ENCODE measurements around the gene MBNL1.

MBNL1 gene, protein sequence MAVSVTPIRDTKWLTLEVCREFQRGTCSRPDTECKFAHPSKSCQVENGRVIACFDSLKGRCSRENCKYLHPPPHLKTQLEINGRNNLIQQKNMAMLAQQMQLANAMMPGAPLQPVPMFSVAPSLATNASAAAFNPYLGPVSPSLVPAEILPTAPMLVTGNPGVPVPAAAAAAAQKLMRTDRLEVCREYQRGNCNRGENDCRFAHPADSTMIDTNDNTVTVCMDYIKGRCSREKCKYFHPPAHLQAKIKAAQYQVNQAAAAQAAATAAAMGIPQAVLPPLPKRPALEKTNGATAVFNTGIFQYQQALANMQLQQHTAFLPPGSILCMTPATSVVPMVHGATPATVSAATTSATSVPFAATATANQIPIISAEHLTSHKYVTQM

DNA sequence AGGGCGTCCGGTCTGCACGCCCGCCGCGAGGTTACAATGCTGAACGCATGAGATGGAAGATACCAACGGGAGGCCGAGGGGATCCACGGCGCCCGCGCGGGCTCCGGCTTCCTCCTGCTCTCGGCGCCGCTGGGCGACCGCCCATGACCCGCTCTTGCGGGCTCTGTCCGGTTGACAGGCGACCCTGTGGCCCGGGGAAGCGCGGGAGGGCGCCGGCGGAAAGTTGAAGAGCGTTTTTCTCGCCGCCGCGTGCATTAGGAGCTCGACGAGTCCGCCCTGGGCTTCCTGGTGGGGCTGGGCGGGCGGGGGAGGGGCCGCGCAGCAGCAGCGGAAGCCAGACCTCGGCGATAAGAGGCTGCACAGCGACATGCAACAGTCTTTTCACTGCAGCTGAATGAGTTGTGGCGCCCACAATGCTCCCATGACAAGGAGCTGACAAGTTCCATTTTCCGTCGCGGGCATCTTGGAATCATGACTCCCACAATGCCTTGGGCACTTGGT lies at the start of gene MBNL1:
TSS of gene MBNL1 (plus strand) at position 375 of the 501 bp plus-strand sequence. CDS start 31,265 bp downstream, outside the sequence.
- DNase-seq (ENCODE audit: low read depth, low spot score): peak; percentile 33

DNA sequence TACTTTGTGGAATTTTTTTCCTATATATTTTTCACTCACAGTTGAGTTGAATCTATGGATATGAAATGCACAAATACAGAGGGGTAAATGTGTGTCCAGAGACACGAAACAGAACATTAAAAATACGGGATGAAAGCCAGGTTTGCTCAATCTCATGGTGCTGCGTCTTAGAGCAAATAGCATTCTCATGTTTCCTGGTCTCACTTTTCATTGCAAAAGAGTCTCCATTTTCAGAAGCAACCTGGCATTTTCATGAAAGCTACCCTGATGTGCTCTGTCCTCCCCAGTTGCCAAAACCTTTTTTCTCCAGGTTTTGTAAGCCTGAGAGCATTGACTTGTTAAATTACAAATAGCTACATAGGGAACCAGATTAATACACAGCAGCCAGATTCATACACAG lies 49.5 kb upstream of the MBNL1 start:
- no peak for DNase-seq (ENCODE audit: low read depth, low spot score)

DNA sequence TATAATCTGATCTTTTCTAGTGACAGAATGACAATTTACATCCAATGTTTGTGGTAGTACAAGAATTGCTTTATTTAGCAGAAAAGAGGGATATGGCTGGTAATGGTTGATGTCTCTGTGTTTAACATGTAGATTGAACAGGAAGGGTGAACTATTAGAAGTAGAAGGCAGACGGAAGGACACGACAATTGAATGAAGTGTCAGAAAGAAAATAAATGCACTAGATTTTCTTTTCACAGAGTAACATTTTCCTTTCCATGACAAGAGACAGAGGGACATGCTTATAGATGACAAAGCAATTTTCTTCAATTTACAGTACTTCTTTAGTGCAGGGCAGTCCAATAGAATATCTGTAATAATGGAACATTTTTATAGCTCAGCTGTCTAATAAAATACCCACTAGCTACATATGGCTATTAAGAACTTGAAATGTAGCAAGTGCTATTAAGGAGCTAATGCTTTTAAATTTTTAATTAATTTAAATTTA lies 48.9 kb upstream of the MBNL1 start:
- DNase-seq (ENCODE audit: low read depth, low spot score): no peak

DNA sequence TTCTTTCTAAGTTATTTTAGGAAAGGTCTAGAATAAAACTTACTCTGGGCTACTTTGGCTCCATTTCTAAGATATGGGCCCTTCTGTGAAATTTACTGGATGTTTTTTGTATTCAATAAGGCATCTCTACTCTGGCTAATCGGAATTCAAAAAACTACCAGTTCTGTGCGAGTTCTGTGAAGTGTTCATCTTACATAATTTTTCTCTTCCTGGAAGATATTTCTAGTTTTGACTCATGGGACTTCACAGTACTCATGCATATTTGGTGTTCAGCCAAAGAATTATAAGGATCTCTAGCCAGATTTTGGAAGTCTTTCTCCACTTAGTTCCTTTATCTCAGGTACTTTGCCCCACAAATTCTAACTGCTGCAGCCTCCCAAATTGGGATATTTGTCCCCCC lies 46.4 kb upstream of the MBNL1 start:
- DNase-seq (ENCODE audit: low read depth, low spot score): no peak

DNA sequence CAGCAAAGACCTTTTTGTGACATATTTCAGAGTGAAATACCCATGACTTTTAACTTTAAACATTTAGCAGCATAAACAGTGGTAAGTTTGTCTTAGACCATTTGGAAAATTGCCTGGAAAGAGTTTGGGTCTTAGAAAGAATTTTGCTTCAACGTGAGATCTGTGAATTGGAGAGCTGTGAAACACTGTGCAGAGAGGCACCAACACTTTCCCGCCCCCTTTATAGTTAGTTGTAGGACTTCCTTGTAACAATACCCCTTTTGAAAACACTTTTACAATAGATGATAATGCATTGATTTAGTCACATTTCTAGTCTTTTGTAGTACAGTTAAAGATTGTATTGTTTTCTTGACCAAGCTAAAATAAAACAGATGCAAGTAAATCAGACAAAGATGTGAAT lies 43.5 kb upstream of the MBNL1 start:
- no peak for DNase-seq (ENCODE audit: low read depth, low spot score)

DNA sequence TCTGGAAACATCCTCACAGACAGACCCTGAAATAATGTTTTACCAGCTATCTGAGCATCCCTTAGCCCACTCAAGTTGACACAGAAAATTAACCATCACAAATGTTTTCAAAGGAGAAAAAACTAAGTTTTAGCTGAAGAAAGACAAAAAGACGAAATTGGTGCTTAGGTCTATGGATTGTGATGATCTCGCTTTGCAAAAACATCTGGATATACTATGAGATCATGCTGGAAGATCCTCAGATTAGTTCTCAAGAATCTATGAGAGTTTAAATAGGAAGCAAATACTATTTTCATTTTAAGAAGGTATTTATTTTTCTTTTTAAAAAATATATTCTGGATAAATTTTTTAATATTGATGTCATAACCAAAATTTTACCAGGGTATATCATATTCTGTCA lies 42.6 kb upstream of the MBNL1 start:
- DNase-seq (ENCODE audit: low read depth, low spot score): no peak

DNA sequence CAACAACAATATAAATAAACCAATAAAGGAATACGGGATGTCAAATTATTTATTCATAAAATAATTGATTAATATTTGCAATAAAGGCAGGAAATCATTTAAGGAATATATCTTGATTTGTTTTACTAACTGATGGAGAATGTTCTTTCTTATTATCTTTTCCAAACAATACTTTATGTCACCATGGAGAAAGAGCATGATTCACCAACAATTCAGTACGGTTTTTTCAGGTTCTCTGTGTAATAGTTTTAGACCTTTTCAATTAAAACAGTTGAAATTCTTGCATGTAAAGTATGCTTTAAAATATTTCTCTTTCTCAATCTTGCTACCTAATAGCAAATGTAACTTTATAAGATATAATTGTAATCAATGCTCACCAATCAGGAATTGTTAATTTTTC lies 41.7 kb upstream of the MBNL1 start:
- no peak for DNase-seq (ENCODE audit: low read depth, low spot score)

DNA sequence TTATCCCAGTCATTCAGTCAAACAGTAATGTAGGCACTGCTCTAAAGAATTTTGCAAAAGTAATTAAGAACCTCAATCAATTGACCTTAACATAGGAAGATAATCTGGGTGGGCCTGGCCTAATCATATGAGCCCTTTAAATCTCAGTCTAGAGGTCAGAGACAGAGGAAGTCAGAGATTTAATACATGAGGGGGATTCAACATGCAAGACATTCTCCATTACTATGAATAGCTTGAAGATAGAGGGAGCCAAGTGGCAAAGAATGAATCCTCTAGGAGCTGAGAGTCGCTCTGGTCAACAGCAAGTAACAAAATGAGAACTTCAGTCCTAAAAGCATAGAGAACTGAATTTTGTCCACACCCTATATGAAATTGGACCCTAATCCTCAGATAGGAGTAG lies 39.0 kb upstream of the MBNL1 start:
- no peak for DNase-seq (ENCODE audit: low read depth, low spot score)

DNA sequence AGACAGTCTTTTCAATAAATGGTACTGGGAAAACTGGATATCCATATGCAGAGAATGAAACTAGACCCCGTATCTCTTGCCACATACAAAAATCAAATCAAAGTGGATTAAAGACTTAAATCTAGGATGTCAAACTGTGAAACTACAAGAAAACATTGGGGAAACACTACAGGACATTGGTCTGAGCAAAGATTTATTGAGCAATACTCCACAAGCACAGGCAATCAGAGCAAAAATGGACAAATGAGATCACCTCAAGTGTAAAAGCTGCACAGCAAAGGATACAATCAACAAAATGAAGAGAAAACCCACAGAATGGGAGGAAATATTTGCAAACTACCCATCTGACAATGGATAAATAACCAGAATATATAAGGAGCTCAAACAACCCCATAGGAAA lies 38.4 kb upstream of the MBNL1 start:
- no peak for DNase-seq (ENCODE audit: low read depth, low spot score)

DNA sequence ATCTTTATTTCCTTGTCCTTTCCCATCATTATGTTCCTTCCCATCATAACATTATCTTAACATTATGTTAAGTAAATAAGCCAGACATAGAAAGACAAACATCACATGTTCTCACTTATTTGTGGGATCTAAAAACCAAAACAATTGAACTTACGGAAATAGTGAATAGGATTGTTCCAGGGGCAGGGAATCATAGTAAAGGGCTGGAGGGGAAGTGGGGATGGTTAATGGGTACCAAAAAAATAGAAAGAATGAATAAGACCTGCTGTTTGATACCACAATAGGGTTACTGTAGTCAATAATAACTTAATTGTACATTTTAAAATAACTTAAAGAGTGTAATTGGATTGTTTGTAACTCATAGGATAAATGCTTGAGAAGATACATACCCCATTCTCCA lies 36.7 kb upstream of the MBNL1 start:
- DNase-seq (ENCODE audit: low read depth, low spot score): no peak

DNA sequence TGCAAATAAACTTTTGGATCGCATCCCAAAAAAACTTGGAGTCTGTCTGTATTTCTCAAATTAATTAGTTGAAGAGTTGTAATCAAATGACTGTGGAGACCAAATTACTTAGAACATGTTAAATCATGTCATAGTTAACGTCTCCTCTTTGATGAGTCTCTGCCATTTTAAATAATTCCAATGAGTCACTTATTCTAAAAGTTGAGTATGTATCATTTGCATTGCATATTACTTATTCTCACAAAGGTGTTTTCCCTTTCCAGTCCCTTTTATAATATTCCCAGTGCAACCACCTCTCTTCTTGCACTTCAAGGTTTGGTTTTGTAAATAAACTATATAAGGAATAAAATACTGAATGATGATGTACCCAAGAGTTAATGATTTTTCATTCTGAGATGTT lies 36.0 kb upstream of the MBNL1 start:
- no peak for DNase-seq (ENCODE audit: low read depth, low spot score)

DNA sequence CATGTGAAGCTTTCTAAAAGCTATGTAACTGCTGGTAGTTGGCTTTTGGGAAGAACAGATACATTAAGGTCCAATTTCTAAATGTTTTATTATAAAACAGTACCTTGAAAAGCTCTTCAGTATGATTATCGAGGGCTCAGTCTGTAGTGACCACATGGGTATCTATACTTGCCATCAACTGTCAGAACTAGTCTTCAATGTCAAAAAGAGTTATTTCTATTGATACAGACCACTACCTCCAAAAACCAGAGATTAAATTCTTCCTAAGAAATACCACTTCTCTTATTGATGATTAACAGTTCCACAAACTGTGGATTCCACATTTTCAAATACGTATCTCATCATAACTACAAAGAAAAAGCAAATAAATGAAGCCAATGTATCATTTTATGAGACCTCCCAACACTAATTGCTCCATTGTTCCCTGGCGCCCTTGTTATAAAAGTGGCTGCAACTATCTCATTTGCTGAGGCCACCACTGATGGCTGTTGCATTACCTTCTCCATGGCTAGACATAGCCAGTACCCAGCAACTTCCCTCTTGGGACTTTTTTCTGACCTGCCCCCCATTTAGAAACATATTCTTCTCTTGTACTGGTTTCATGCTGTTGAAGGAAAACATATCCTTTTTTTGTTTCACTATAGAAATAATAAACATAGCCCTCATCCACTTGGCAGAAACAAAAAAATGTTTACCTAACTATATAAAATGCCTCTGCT lies 33.9 kb upstream of the MBNL1 start:
- DNase-seq (ENCODE audit: low read depth, low spot score): no peak

DNA sequence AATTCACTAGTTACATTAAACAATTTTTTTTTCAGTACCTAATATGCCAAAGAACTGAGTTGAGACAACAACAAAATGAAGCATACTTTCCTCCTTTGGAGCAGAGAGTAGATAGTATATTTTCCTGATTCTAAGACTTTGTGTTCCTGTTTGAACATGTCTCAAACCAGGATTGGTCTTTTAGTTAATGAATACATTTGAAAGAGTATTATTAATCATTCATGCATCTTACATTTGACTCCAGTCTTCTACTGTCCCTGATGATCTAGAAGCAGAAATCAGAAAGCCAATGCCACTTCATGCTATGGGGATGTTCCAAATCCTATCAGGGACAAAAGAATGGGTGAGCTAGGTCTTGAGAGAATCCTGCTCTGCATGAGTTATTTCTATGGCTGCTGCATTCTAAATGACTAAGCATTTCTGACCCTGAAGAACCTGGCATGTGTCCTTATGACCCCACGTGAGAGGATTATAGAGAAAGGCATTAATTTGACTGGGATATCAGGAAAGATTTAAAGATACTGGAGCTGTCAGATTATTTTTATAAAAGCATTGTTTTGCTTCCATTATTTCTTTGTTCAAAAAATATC lies 32.9 kb upstream of the MBNL1 start:
- DNase-seq (ENCODE audit: low read depth, low spot score): no peak

DNA sequence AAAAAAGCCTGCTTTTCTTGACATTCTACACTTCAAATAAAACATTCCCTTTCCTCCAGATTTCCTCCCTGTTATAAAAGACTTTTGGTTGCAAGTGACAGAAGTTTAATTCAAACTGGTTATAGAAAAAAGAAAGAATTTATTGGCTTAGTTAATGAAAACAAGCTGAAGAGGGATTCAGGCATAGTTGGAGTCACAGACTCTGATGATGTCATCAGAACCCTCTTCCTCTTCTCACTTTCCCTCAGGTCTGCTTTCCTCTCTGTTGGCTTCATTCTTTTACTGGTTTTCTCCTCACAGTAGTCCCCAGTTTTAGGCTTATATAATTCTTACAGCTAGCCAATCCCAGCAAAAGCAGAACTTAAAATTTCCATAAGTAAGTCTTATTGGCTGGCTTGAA lies 32.0 kb upstream of the MBNL1 start:
- no peak for DNase-seq (ENCODE audit: low read depth, low spot score)

DNA sequence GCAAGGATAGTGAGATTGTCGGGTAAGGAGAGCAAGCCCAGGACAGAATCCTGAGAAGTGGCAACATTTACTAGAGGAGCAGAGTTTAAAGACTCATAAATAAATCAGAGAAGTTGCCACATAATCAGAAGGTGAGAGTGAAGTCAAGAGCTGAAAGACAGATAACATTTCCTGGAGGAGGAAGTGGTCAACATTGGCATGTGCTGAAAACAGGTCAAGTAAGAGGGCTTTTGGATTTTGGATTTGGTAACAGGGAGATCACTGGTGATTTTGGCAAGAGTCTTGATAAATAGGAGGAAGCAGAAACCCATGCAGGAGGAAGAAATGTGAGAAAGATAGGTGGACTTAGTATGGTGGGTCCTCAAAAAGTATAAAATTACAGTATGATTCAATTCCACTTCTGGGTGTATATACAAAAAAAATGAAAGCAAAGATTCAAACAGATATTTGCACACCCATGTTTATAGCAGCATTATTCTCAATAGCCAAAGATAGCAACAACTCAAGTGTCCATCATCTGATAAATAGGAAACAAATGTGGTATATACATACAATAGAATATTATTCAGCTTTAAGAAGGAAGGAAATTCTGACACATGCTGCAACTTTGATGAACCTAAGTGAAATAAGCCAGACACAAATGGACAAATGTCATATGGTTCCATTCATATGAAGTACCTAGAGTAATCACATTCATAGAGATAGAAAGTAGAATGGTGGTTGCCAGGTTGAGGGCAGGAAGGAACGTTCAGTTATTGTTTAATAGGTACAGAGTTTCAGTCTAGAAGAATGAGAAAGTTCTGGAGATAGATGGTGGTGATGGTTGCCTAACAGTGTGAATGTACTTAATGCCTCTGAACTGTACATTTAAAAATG lies 27.3 kb upstream of the MBNL1 start:
- no peak for DNase-seq (ENCODE audit: low read depth, low spot score)

DNA sequence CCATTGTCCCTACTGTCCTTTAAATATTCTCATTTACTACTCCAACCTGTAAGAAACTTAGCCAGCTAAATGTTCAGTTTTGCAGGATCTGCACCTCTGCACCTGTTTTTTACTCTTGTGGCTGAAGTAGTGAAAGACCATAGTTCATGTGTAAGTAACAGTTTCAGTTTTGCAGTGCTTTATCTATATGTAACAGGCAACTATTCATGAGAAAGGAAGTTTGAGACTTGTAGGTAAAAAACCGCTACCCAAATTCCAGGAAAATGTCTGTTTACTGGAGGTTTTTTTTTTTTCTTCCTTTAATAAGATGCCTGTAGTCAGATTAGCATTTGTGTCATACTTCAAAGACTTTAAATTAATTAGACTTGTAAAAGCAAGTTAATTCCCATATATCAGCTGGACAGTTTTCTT lies 25.4 kb upstream of the MBNL1 start:
- no peak for DNase-seq (ENCODE audit: low read depth, low spot score)

DNA sequence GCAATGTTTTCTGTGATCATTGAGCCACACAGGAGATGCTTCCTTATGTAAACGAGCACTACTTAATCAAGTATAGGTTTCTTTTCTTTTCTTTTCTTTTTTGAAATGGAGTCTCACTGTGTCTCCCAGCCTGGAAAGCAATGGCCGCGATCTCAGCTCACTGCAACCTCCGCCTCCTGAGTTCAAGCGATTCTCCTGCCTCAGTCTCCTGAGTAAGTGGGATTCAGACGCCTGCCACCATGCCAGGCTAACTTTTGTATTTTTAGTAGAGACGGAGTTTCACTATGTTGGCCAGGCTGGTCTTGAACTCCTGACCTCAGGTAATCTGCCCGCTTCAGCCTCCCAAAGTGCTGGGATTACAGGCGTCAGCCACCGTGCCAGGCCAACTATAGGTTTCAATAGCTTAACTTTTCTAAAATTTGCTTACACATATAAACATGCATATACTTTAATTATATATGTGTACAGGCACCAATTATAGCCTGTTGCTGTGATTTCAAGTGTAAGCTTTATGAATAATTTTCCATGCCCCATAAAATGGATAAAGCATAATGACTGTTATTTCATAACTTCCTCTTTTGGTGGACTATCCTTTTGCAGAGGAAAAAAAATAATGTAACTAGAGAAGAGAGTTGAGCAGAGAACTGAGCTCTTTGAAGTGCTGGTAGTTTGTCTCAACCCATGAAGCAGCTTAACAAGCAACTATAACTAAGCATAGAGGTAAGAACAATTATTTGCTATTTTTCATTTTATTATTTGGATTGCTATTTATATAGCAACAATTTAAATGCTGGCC lies 24.8 kb upstream of the MBNL1 start:
- no peak for DNase-seq (ENCODE audit: low read depth, low spot score)

DNA sequence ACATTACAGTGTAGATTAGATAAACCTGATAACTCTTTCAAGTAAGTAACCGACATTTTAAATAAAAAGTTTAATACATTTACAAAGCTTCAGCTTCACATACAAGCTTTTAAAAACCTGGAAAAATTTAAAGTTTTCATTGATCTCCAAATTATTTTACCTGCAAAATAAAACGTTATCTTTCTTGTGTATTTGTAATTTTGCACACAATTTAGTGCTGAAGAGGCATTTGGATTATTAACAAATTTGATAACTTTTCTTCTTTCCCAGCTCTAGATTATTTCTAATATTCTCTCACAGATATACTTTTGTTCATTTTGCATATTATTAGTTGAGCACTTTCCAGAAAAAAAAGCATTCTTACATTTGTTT lies 24.2 kb upstream of the MBNL1 start:
- DNase-seq (ENCODE audit: low read depth, low spot score): no peak

DNA sequence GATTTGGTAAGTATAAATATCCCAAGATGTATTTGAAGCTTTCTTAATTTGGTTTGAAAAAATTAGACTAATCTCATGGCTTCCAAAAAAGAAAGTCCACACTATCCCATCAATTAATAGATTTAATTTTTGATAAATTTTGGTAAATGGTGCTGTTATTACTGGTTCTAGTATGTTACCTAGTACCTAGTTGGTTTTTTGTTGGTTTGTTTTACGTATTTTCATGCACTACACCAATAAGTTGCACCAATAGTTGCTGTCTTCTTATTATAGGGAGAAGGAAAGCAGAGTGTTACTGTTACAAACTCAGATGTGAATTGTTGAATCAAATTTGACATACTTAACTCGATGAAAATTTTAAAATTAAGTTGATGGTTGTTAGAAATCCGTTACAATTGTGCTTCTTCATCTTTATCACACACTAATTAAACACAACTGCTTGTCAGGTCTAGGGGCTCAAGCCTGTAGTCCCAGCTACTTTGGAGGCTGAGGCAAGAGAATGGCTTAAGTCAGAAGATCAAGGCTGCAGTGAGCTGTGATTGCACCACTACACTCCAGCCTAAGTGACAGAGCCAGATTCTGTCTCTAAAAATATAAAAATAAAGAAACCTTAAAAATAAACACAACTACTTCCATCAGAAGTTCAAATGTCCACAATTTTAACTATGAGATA lies 23.1 kb upstream of the MBNL1 start:
- no peak for DNase-seq (ENCODE audit: low read depth, low spot score)

DNA sequence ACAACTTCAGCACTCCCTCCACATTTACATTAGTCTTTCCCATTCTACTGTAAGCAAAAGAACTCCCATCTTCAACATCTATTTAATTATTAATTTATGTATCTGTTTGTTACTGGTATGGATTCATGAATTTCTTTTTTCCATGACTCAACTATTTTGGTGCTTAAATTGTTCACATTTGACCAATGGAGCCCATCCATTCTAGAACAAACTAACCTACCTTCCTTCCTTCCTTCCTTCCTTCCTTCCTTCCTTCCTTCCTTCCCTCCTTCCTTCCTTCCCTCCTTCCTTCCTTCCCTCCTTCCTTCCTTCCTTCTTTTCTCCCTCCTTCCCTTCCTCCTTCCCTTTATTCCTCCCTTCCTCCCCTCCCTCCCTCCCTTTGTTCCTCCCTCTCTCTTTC lies 16.8 kb upstream of the MBNL1 start:
- DNase-seq (ENCODE audit: low read depth, low spot score): no peak

Data from iPS DF 19.7 (cell line).